ENCODE data around the gene PCP4. TPM values are rescaled to one million over a fixed set of nuclear protein-coding genes. Genes with fewer than 3 reads are reported as not detected.

Gene PCP4
- total RNA-seq, 1 donor from 2014 or later, result not detected

DNA sequence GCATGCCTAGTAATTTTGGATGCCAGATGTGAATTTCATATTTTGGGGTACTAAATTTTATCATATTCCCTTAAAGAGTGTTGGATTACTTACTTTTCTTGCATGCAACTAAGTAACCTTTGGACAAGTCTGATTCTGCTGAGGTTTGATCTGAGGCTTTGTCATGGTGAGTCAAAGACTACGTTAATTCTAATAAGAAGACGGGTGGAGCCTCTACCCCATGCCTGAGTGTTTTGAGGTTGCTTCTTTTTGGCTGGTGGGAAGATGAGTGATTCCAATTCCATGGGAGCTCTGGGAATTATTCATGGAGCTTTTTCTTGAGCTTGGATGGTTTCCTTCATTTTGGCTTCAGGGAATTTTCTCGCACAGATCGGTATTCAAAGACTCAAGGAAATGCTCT lies 11.6 kb upstream of the PCP4 start:
- no peak overlapping the region for H3K27ac Mint-ChIP-seq
- Histone ChIP-seq H3F3A (ENCODE audit: low read depth) (no peaks in the 10 kb centered on the region), H4K20me1 (ENCODE audit: low read depth) (no peaks in the 10 kb centered on the region), H3K4me3 (no peak overlapping the region), H3K27ac (no peak overlapping the region), H3K27me3 (no peaks in the 10 kb centered on the region), H3K79me2 (ENCODE audit: low read depth) (no peaks in the 10 kb centered on the region), H3K36me3 (no peaks in the 10 kb centered on the region), H3K9ac (no peak overlapping the region), H3K9me3 (ENCODE audit: low read depth) (no peaks in the 10 kb centered on the region), H2AFZ (replicated peaks) (no peak overlapping the region), H3K4me2 (no peak overlapping the region), H3K4me1 (no peaks in the 10 kb centered on the region)
- no peak overlapping the region for H3K4me3 Mint-ChIP-seq
- peaks cover 10% of the 10 kb centered on the region for H3K9me3 Mint-ChIP-seq
- no peak for DNase-seq (ENCODE audit: low spot score)
- TF ChIP-seq, protein P1, sequence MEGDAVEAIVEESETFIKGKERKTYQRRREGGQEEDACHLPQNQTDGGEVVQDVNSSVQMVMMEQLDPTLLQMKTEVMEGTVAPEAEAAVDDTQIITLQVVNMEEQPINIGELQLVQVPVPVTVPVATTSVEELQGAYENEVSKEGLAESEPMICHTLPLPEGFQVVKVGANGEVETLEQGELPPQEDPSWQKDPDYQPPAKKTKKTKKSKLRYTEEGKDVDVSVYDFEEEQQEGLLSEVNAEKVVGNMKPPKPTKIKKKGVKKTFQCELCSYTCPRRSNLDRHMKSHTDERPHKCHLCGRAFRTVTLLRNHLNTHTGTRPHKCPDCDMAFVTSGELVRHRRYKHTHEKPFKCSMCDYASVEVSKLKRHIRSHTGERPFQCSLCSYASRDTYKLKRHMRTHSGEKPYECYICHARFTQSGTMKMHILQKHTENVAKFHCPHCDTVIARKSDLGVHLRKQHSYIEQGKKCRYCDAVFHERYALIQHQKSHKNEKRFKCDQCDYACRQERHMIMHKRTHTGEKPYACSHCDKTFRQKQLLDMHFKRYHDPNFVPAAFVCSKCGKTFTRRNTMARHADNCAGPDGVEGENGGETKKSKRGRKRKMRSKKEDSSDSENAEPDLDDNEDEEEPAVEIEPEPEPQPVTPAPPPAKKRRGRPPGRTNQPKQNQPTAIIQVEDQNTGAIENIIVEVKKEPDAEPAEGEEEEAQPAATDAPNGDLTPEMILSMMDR (IDR thresholded peaks at IDR 0.05), result no peak
- TF ChIP-seq EZH2phosphoT487 (IDR thresholded peaks at IDR 0.05) (no peak), EZH2 (IDR thresholded peaks at IDR 0.05) (no peak)
- peaks cover 8% of the 10 kb centered on the region for H3K4me1 Mint-ChIP-seq
- H3K27me3 Mint-ChIP-seq (ENCODE audit: insufficient read depth, low read depth), result peaks cover 8% of the 10 kb centered on the region
- H3K36me3 Mint-ChIP-seq, result no peaks in the 10 kb centered on the region

DNA sequence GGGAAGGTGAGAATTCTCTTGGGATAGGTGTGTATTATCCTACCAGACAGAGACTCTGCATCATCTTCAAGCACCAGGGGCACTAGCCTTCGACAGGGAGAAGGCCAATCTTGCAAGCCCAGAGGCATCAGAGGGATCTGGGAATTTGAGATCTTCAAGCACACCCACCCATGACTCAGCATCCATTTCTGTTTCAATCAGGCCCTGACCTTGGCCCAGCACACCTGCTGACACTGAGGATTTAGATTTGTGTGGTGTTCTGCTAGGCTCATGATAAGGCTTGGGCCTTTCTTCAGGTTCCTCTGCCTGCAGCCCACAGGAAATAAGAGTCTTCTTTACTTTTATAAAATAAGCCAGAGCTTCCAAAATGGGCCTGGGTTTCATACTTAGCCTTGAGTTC lies 6.6 kb upstream of the PCP4 start:
- no peaks in the 10 kb centered on the region for H3K36me3 Mint-ChIP-seq
- Histone ChIP-seq H3K4me3 (no peak overlapping the region), H3K27me3 (no peaks in the 10 kb centered on the region), H3K9ac (no peak overlapping the region), H3F3A (ENCODE audit: low read depth) (no peaks in the 10 kb centered on the region), H3K79me2 (ENCODE audit: low read depth) (no peaks in the 10 kb centered on the region), H3K27ac (no peak overlapping the region), H4K20me1 (ENCODE audit: low read depth) (no peaks in the 10 kb centered on the region), H3K4me1 (no peaks in the 10 kb centered on the region), H3K4me2 (no peak overlapping the region), H3K36me3 (no peaks in the 10 kb centered on the region), H2AFZ (replicated peaks) (no peak overlapping the region), H3K9me3 (ENCODE audit: low read depth) (no peaks in the 10 kb centered on the region)
- TF ChIP-seq, protein P1 (IDR thresholded peaks at IDR 0.05), result no peak
- TF ChIP-seq EZH2 (IDR thresholded peaks at IDR 0.05), result no peak
- no peak for TF ChIP-seq EZH2phosphoT487 (IDR thresholded peaks at IDR 0.05)
- no peak overlapping the region for H3K4me3 Mint-ChIP-seq
- no peak for DNase-seq (ENCODE audit: low spot score)
- peaks cover 10% of the 10 kb centered on the region for H3K27me3 Mint-ChIP-seq (ENCODE audit: insufficient read depth, low read depth)
- peaks cover 3% of the 10 kb centered on the region for H3K4me1 Mint-ChIP-seq
- H3K9me3 Mint-ChIP-seq, result peaks cover 6% of the 10 kb centered on the region
- H3K27ac Mint-ChIP-seq, result no peak overlapping the region

DNA sequence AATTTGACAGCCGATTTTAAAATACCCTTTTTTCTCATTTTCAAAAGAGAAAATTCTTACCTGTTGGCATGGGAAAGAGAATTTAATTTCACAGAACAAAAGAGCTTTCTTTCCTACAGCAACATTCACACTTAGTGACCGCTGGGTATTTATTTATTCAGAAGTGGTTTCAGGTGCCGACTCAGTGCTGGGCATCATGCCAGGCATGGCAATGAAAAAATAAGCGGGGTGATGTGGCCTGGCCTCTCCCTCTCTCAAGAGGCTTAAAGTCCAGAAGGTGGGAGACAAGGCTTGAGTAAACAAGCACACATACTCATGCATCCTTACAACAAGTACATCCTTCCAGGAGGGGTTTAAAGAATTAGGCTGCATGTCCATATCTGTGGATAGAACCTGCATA lies 4.1 kb upstream of the PCP4 start:
- Histone ChIP-seq H3F3A (ENCODE audit: low read depth) (no peaks in the 10 kb centered on the region), H3K27me3 (peaks cover 2% of the 10 kb centered on the region), H4K20me1 (ENCODE audit: low read depth) (no peaks in the 10 kb centered on the region), H3K79me2 (ENCODE audit: low read depth) (no peaks in the 10 kb centered on the region), H3K4me1 (peaks cover 5% of the 10 kb centered on the region), H3K9ac (no peak overlapping the region), H3K9me3 (ENCODE audit: low read depth) (no peaks in the 10 kb centered on the region), H3K36me3 (no peaks in the 10 kb centered on the region), H3K4me3 (no peak overlapping the region), H3K27ac (no peak overlapping the region), H3K4me2 (no peak overlapping the region), H2AFZ (replicated peaks) (no peak overlapping the region)
- Mint-ChIP-seq H3K36me3 (no peaks in the 10 kb centered on the region), H3K4me3 (no peak overlapping the region), H3K27ac (no peak overlapping the region), H3K4me1 (peaks cover 11% of the 10 kb centered on the region), H3K27me3 (ENCODE audit: insufficient read depth, low read depth) (peaks cover 13% of the 10 kb centered on the region), H3K9me3 (peaks cover 6% of the 10 kb centered on the region)
- TF ChIP-seq EZH2phosphoT487 (IDR thresholded peaks at IDR 0.05) (no peak), EZH2 (IDR thresholded peaks at IDR 0.05) (no peak)
- TF ChIP-seq, protein P1 (IDR thresholded peaks at IDR 0.05), result no peak
- DNase-seq (ENCODE audit: low spot score), result no peak
